Muscle layer of colon (tissue), 2 donors: Measurements from ENCODE around the gene KRT75.
"Not testable (repeated sequence)": the region's sequence is repeated elsewhere in the genome, so short reads cannot be mapped to it uniquely, and the experiment has no call there.

ENCODE experiments used
- H3K27ac ChIP-seq: one replicate; pipeline ENCODE4 v1.7.0; 2013; ENCODE audit warnings: low read depth, mild to moderate bottlenecking, low read length, moderate library complexity
- H3K27me3 ChIP-seq, 2 donors: one replicate each; pipeline ENCODE4 v1.7.0; 2013; ENCODE audit warnings: low read length in 2 of 2, mild to moderate bottlenecking in 2 of 2; ENCODE audit not compliant: insufficient read depth in 2 of 2, control insufficient read depth in 1 of 2
- H3K36me3 ChIP-seq: one replicate; pipeline ENCODE4 v1.7.0; 2013; ENCODE audit warnings: mild to moderate bottlenecking, low read length; ENCODE audit not compliant: insufficient read depth
- H3K4me1 ChIP-seq: one replicate; pipeline ENCODE4 v1.7.0; 2013; ENCODE audit warnings: mild to moderate bottlenecking, low read length; ENCODE audit not compliant: insufficient read depth
- H3K4me3 ChIP-seq, 2 donors: one replicate each; pipeline ENCODE4 v1.7.0; 2013; ENCODE audit warnings: low read length in 2 of 2, low read depth in 1 of 2, mild to moderate bottlenecking in 1 of 2, moderate library complexity in 1 of 2
- H3K9ac ChIP-seq: one replicate; pipeline ENCODE4 v1.7.0; 2013; ENCODE audit warnings: low read length
- H3K9me3 ChIP-seq: one replicate; pipeline ENCODE4 v1.7.0; 2013; ENCODE audit warnings: mild to moderate bottlenecking, low read length
- donor health status: abdominal sarcoma.
- donor health status: Adenocarcinoma of cecum.

KRT75 gene

DNA sequence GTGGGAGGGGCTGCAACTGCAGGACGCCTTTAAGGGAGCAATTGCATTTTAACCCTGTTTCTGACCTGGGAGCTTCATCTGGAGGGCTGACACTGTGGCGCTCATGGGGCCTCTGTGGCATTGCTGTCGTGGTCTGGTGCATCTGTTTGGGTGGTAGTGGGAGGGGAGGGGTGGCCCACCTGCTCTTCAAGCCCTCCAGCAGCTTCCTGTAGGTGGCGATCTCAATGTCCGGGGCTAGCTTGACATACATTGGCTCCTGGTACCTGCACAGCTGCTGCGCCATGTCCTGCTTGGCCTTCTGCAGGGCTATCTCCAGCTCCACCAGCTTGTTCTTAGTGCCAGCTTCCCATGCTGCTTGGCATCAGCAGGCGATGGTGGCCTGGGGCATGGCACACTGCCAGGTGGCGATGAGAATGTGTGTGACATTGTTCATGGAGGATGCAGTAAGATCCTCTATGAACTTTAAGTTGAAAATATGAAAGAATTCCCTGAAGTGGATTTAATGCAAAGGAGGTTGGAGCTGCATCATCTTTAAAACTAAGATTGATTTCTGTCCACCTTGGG lies 20.3 kb downstream of the KRT75 start:
- H3K27ac ChIP-seq, result no peak overlapping the region
- no peak overlapping the region for H3K9ac ChIP-seq
- H3K4me3 ChIP-seq, result no peak overlapping the region
- H3K9me3 ChIP-seq, result no peaks in the 10 kb centered on the region
- H3K36me3 ChIP-seq, result no peaks in the 10 kb centered on the region
- peaks cover 38% of the 10 kb centered on the region for H3K4me1 ChIP-seq
- H3K27me3 ChIP-seq, result no peaks in the 10 kb centered on the region

DNA sequence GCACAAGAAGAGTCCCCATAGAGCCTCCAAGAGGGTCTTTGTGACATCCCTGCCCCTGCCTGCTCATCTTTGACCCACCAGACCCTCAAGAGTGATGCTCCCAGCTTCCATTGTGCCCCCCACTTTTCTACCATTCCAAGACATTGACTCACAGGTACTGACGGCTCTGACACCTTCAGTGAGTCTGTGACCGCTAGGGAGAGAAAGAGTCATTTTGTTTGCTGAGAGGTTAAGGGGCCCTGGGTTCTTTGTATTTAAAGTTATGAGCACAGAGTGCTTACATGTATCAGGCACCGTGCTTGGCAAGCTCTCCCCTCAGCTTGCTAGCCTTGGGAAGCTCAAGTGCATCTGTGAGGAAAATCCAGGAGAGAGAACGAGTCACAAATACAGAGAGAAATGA lies 21.0 kb downstream of the KRT75 start:
- H3K27me3 ChIP-seq, result no peaks in the 10 kb centered on the region
- H3K9me3 ChIP-seq, result no peaks in the 10 kb centered on the region
- H3K4me3 ChIP-seq, result no peak overlapping the region
- peaks cover 38% of the 10 kb centered on the region for H3K4me1 ChIP-seq
- no peaks in the 10 kb centered on the region for H3K36me3 ChIP-seq
- no peak overlapping the region for H3K9ac ChIP-seq
- no peak overlapping the region for H3K27ac ChIP-seq

GRCh38 chr12:52411815-52412214 lies 22.4 kb downstream of the KRT75 start:
- no peaks in the 10 kb centered on the region for H3K27me3 ChIP-seq
- H3K9me3 ChIP-seq, result no peaks in the 10 kb centered on the region
- H3K9ac ChIP-seq, result no peak overlapping the region
- no peak overlapping the region for H3K4me3 ChIP-seq
- H3K27ac ChIP-seq, result no peak overlapping the region
- no peaks in the 10 kb centered on the region for H3K36me3 ChIP-seq
- H3K4me1 ChIP-seq, result peaks cover 38% of the 10 kb centered on the region

- H3K4me1 ChIP-seq, result peaks cover 27% of the 10 kb centered on the region
- H3K4me3 ChIP-seq, H3K9ac ChIP-seq: not testable (repeated sequence)
Observed at GRCh38 chr12:52410589-52411248, 23.5 kb downstream of the KRT75 start.

DNA sequence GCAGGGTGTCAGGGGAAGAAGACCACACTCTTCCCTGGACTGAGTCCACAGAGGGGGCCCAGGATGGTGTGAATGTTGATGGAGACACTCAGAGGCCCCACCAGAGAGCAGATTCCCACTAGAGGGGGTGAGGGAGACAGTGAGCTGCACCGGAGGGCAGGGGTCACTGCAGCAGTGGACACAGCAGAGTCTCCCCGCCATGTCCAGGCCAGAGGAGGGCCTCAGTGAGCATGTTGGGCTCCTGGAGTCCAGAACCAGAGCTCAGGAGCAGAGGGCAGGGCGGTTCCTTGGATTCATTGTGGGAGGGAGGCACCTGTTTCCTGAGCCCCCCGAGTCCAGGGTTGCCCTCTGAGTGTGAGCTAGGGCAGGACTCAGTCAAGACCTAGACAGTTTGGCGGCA lies 26.3 kb downstream of the KRT75 start:
- peaks cover 0 to 4% of the 10 kb centered on the region in 2 donors for H3K27me3 ChIP-seq
- no peaks in the 10 kb centered on the region for H3K36me3 ChIP-seq
- H3K4me3 ChIP-seq, result no peak overlapping the region
- H3K9ac ChIP-seq, result no peak overlapping the region
- peaks cover 6% of the 10 kb centered on the region for H3K4me1 ChIP-seq
- no peak overlapping the region for H3K27ac ChIP-seq
- no peaks in the 10 kb centered on the region for H3K9me3 ChIP-seq

More at GRCh38 chr12:52410589-52411248, 23.5 kb downstream of the KRT75 start:
- not testable (repeated sequence) for H3K9me3 ChIP-seq, H3K27ac ChIP-seq, H3K36me3 ChIP-seq, H3K27me3 ChIP-seq

GRCh38 chr12:52405922-52406385 lies 28.2 kb downstream of the KRT75 start, which contains the start of gene KRT82:
TSS of gene KRT82 (minus strand) at chr12:52406335. CDS start at chr12:52406277, 58 bp downstream.
- Histone ChIP-seq H3K4me1 (peaks cover 2% of the 10 kb centered on the region), H3K36me3 (no peaks in the 10 kb centered on the region), H3K9ac (no peak within 1 kb of the TSS), H3K9me3 (no peaks in the 10 kb centered on the region), H3K27ac (no peak within 1 kb of the TSS), H3K4me3 (no peak within 1 kb of the TSS), H3K27me3 (peaks cover 0 to 4% of the 10 kb centered on the region in 2 donors)

- no peak overlapping the region for H3K9ac ChIP-seq
- no peaks in the 10 kb centered on the region for H3K4me1 ChIP-seq
- H3K4me3 ChIP-seq, result no peak overlapping the region
- no peak overlapping the region for H3K27ac ChIP-seq
- peaks cover 0 to 4% of the 10 kb centered on the region in 2 donors for H3K27me3 ChIP-seq
- no peaks in the 10 kb centered on the region for H3K9me3 ChIP-seq
- no peaks in the 10 kb centered on the region for H3K36me3 ChIP-seq
Observed at GRCh38 chr12:52404951-52405350, 29.2 kb downstream of the KRT75 start.

DNA sequence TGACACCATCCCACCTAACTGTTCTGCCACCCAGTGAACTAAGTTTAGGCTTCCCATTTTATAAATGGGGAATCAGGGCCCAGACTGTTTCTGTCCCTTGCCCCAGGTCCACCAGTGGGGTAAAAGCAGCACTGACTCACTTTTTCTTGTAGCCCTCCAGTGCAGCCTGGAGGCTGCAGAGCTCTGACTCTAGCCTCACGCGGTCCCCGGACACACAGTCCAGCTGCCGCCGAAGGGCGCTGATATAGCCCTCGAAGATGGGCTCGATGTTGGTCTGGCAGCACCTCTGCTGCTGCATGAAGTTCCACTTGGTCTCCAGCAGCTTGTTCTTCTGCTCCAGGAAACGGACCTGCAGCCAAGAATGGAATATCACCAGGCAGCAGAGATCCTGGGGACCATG lies 30.6 kb downstream of the KRT75 start:
- H3K27me3 ChIP-seq, result peaks cover 0 to 4% of the 10 kb centered on the region in 2 donors
- H3K36me3 ChIP-seq, result no peaks in the 10 kb centered on the region
- no peaks in the 10 kb centered on the region for H3K9me3 ChIP-seq
- no peak overlapping the region for H3K4me3 ChIP-seq
- H3K9ac ChIP-seq, result no peak overlapping the region
- no peaks in the 10 kb centered on the region for H3K4me1 ChIP-seq
- no peak overlapping the region for H3K27ac ChIP-seq

DNA sequence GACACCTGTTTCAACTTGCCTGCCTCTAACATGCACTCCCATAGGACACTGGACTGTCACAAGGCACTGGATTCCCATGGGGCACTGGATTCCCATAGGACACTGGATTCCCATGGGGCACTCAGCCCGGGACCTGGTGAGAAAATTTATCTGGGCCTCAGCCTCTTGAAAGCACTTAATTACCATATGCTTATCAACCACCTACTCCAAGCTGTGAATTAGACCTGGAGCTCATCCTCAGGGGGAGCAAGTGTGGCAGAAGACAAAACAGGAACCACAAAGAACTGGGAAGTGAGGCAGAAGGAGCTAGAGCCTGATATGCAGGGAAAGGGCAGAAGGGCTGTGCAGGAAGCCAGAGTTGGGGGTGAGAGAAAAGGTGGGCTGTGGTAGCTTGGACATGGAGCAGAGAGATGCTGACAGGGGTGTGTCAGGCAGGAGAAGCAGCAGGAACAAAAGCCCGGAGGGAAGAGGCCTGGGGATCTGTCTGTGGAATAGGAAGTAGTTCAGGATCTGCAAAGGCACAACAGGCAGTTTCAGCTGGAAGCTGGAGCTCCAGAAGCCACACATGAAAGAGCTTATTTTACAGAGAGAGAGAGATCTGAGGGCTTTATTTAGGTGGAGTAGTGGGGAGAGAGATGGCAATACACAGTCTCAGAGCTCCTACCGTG lies 31.2 kb downstream of the KRT75 start:
- H3K27ac ChIP-seq, result no peak overlapping the region
- H3K9ac ChIP-seq, result no peak overlapping the region
- H3K9me3 ChIP-seq, result no peaks in the 10 kb centered on the region
- H3K27me3 ChIP-seq, result peaks cover 0 to 4% of the 10 kb centered on the region in 2 donors
- no peaks in the 10 kb centered on the region for H3K4me1 ChIP-seq
- H3K36me3 ChIP-seq, result no peaks in the 10 kb centered on the region
- H3K4me3 ChIP-seq, result no peak overlapping the region

GRCh38 chr12:52402377-52402776 lies 31.8 kb downstream of the KRT75 start:
- Histone ChIP-seq H3K9me3 (no peaks in the 10 kb centered on the region), H3K4me3 (no peak overlapping the region), H3K36me3 (no peaks in the 10 kb centered on the region), H3K27me3 (peaks cover 0 to 4% of the 10 kb centered on the region in 2 donors), H3K27ac (no peak overlapping the region), H3K4me1 (no peaks in the 10 kb centered on the region), H3K9ac (no peak overlapping the region)

- peaks cover 0 to 4% of the 10 kb centered on the region in 2 donors for H3K27me3 ChIP-seq
- no peaks in the 10 kb centered on the region for H3K9me3 ChIP-seq
- H3K27ac ChIP-seq, result no peak overlapping the region
- no peak overlapping the region for H3K9ac ChIP-seq
- no peak overlapping the region for H3K4me3 ChIP-seq
- H3K4me1 ChIP-seq, result no peaks in the 10 kb centered on the region
- H3K36me3 ChIP-seq, result no peaks in the 10 kb centered on the region
Observed at GRCh38 chr12:52401926-52402325, 32.2 kb downstream of the KRT75 start.
